K562 treated with DMSO at 1 percent for 24 hours (cell line): ENCODE data around the gene YBX1. TPM values are rescaled to one million over a fixed set of nuclear protein-coding genes. Genes with fewer than 3 reads are reported as not detected.

Experiments used
- total RNA-seq: library from RNA; unstranded; fragments of 300-600 nt; gene quantifications from 2 replicates; pipeline ENCODE4 v1.2.3, GENCODE V29; 2022; ENCODE audit warnings: low read depth; ENCODE audit not compliant: insufficient read depth

YBX1 gene
- 952 and 983 TPM in 2 replicates for total RNA-seq

DNA sequence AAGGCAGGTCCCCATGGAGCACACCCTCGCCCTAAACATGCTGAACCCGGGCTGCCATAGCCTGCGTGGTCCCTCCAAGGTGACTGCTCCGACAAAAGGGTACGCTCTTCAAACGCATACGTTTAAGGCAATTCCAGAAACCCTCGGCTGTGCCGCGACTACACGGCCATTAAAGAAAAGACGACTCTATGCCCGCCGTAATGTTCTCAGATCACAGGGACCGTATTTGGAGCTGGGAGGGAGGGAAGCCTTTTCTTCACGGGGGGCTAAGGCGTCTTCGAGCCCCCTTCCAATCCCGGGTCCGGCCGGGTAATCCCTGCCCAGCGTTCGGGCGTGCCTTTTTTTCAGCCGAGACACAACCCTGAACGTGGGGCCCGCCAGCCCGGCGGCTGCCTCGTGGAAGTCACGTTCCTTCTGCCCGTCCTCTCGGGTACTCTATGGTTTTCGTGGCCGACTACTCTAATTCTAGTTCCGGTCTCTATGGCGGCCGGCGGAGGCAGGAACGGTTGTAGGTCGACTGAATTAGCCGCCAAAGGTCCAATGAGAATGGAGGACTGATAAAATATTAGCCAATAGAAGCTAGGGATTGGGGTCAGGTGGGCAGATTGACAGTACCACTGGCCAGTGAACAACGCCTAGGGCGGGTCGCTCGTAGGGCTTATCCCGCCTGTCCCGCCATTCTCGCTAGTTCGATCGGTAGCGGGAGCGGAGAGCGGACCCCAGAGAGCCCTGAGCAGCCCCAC is at the start of gene YBX1:
YBX1 (plus strand) TSS at position 678 of the 743 bp plus-strand sequence. CDS start 148 bp downstream, outside the sequence.

DNA sequence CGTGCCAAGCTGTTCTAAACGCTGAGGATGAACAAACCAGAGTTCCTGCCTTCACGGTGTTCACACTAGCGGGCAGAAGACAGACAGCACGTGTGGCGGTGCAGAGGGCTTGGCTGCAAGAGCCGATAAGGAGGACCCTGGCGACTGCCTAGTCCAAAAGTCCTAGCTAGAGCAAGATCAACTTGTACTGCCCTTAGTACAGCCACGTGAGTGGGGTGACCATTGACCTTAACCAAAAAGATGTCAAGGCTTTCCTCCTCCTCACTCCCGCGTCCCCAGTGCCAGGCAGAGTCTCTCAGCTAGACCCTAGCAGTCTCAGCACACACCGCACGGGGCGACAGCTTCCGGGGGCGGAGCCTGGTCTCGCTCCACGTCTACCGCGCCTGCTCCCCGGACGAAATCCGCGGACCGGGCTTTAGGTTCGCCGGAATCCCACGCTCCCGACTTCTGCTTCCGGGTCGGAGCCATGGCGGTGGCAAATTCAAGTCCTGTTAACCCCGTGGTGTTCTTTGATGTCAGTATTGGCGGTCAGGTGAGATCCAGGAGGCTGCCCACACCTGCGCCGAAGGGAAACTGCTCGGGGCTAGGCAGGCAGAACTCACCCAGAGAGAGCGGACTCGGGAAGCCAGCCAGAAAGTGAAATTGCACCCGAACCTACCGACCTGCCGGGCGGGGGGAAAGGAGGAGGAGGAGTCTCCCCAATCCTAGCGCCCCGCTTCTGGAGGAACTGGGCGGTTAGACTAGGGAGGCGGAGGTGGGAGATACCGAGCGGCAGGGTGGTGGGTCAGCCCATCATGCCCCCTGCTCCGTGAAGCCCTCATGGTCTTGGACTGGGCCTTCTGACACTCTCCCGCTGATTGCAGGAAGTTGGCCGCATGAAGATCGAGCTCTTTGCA is 24.0 kb upstream of the YBX1 start, which contains the start of gene PPIH:
PPIH (plus strand) TSS at position 443 of the 896 bp plus-strand sequence; CDS start at position 467, 24 bp downstream.

DNA sequence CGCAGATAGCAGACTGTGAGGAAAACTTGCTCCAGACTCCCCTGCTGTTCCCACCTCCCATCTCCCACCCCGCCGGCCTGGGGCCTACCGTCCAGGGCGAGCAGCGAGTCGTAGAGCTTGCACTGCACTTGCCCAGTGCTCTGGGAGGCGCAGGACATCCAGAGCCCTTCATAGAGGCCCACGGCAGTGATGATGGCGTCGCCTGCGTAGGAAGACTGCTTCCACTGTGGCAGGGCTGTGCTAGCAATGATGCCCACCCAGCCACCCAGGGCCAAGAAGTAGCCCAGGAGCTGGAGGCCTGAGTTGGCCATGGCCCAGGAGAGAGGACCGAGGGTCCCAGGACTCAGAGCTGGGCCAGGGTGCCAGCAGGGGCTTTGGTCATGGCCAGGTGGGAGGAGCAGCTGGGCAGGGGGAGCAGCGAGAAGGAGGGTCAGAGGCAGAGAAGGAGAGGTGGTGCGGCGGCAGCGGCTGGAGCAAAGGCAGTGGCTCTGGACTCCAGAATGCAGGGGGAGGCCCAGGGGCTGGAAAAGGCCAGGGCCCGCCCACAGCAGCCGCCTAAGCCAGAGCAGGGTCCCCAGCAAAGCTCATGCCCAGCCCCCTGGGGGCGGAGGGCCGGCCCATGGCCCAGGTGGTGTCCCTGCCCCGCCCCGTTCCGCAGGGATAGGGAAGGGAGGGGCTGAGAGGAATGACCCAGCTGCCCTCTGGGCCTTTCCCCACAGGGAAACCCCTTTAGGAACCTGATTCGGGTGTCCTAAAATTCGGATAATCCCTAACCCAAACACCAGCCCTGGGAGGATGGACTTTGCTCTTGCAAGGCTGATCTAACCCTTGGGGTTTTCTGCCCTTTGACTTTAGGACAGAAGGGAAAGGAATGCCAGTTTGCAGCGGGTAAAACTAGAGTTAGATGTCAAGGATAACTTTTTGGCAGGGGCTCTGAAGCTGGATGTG is 57.8 kb downstream of the YBX1 start, which contains the start of gene CLDN19:
CLDN19 (minus strand) TSS at position 484 of the 948 bp plus-strand sequence; CDS start at position 311, 173 bp downstream.

Other genes with a start within 250 kb of the YBX1 start
- not detected in 2 replicates for gene ZMYND12, start 226.4 kb upstream of the YBX1 start, total RNA-seq
- 46.1 and 48.8 TPM in 2 replicates for gene PPCS, start 225.9 kb upstream of the YBX1 start, total RNA-seq
- 0.37 TPM in 1 of 2 replicates, not detected in the other for gene CCDC30, start 219.1 kb upstream of the YBX1 start, total RNA-seq
- gene PPIH, start 24.0 kb upstream of the YBX1 start, total RNA-seq = 107 and 116 TPM in 2 replicates
- not detected in 2 replicates for gene CLDN19, start 57.8 kb downstream of the YBX1 start, total RNA-seq
- 78.3 and 81.3 TPM in 2 replicates for gene P3H1, start 84.6 kb downstream of the YBX1 start, total RNA-seq
- gene C1orf50, start 84.8 kb downstream of the YBX1 start, total RNA-seq = 5.2 and 5.6 TPM in 2 replicates
- 0.23 TPM in 1 of 2 replicates, not detected in the other for gene TMEM269, start 102.6 kb downstream of the YBX1 start, total RNA-seq
- 19.2 and 19.6 TPM in 2 replicates for gene ERMAP, start 134.7 kb downstream of the YBX1 start, total RNA-seq
- gene SVBP, start 135.0 kb downstream of the YBX1 start, total RNA-seq = 30.1 and 44.3 TPM in 2 replicates
- gene ZNF691, start 164.2 kb downstream of the YBX1 start, total RNA-seq = 12.0 and 14.4 TPM in 2 replicates